Transverse colon (tissue), 4 donors: ENCODE measurements around the gene PDCD11. TPM values are rescaled to one million over a fixed set of nuclear protein-coding genes. Genes with fewer than 3 reads are reported as not detected.
"Not testable (repeated sequence)": the region's sequence is repeated elsewhere in the genome, so short reads cannot be mapped to it uniquely, and the experiment has no call there.

Source experiments
- DNase-seq: peaks from one replicate; pipeline ENCODE4 v3.0.0-alpha.2; 2019
- H3K27ac ChIP-seq, 4 donors: fragments of 200-600 bp; sonication (generic); 2 replicates each; pipeline ENCODE4 v1.5.1; 2016 to 2018; ENCODE audit warnings: inconsistent platforms in 4 of 4
- H3K27me3 ChIP-seq: fragments of 200-600 bp; sonication (generic); 2 replicates; pipeline ENCODE4 v1.5.1; 2017; ENCODE audit warnings: inconsistent platforms
- H3K36me3 ChIP-seq, 4 donors: fragments of 200-600 bp; sonication (generic); 2 replicates each; pipeline ENCODE4 v1.5.1; 2017 to 2019; ENCODE audit warnings: inconsistent platforms in 4 of 4
- H3K4me1 ChIP-seq, 4 donors: fragments of 200-600 bp; sonication (generic); 2 replicates each; pipeline ENCODE4 v1.5.1; 2017 to 2020; ENCODE audit warnings: inconsistent platforms in 4 of 4
- H3K4me3 ChIP-seq, 4 donors: fragments of 200-600 bp; sonication (generic); 1 replicate in 1 of 4; 2 replicates in 3 of 4; pipeline versions ENCODE4 v1.5.1 to v1.6.1; 2017 to 2019; ENCODE audit warnings: inconsistent platforms in 4 of 4
- H3K9me3 ChIP-seq, 2 donors: fragments of 200-600 bp; sonication (generic); 2 replicates each; pipeline ENCODE4 v1.5.1; 2017 to 2019; ENCODE audit warnings: inconsistent platforms in 2 of 2
- CTCF ChIP-seq, 5 experiments: fragments of 200-600 bp in 3 of 5; fragments of 450-650 bp in 2 of 5; sonication (generic) in 3 of 5; IDR thresholded peaks; 1 replicate in 2 of 5; 2 replicates in 3 of 5; pipeline ENCODE4 v1.5.1; 2016 to 2017; ENCODE audit warnings: antibody characterized with exemption in 5 of 5, inconsistent platforms in 3 of 5, mild to moderate bottlenecking in 2 of 5, moderate library complexity in 1 of 5
- EP300 ChIP-seq: sonication (generic); formaldehyde crosslinking; IDR thresholded peaks from one replicate; pipeline ENCODE4 v1.6.1; 2017; ENCODE audit warnings: antibody characterized with exemption, low read depth
- POLR2A ChIP-seq: fragments of 450-650 bp; IDR thresholded peaks from one replicate; pipeline ENCODE4 v1.6.1; 2016; ENCODE audit warnings: antibody characterized with exemption, mild to moderate bottlenecking, moderate library complexity
- POLR2AphosphoS5 ChIP-seq, 3 donors: sonication (generic); formaldehyde crosslinking; IDR thresholded peaks; one replicate each; pipeline ENCODE4 v1.6.1; 2016; ENCODE audit warnings: antibody characterized with exemption in 3 of 3
- WGBS, 2 donors: methylation state at CpG; one replicate each; pipeline ENCODE4 v1.1.5; 2018; ENCODE audit warnings: low coverage in 1 of 2; 5-methylcytosine and 5-hydroxymethylcytosine counted together
- in situ Hi-C, 4 donors: fragments of 200-750 bp; cut with MboI; loops; one replicate each; pipeline versions ENCODE4 v1.15.0 to v1.15.1; 2017; ENCODE audit warnings: low sequenced_read_pairs in 3 of 4, low pct_ligation_motif_present in 1 of 4, low pct_unique_long_range_greater_than_20kb in 1 of 4
- intact Hi-C: fragments of 100-400 bp; cut with DNase I; formaldehyde crosslinking; loops from one replicate; pipeline ENCODE4 v1.15.1; 2023; ENCODE audit warnings: low total_unique reads
- total RNA-seq, 4 donors: library from RNA; depleted of rRNA; stranded (reverse); fragments of >200 nt; gene quantifications; one replicate each; pipeline ENCODE4 v1.1.0, GENCODE V29; 2016

PDCD11 gene
- total RNA-seq, 4 donors from 2014 or later = 10.1 to 20.0 (median 13.3) TPM

- peaks cover 0 to 68% (median 33%) of the 10 kb centered on the region in 4 donors for H3K36me3 ChIP-seq
- no peaks in the 10 kb centered on the region for H3K27me3 ChIP-seq
- no peak overlapping the region for H3K4me3 ChIP-seq
- in situ Hi-C loops = loop anchor here in 2 of 4 donors (5.0 to 25.0 kb wide), 3 partner anchors 69 to 272 kb away; no protein-coding TSS in a partner anchor
- no peak overlapping the region for H3K27ac ChIP-seq
- intact Hi-C loops = no loop called here
- TF ChIP-seq POLR2A (no peak), CTCF (IDR thresholded peaks at IDR 0.05) (no peak), POLR2AphosphoS5 (IDR thresholded peaks at IDR 0.05) (no peak), EP300 (no peak)
- 71 to 78% methylated on average over 7 to 8 of the region's 8 CpGs for WGBS, 2 donors
- no peaks in the 10 kb centered on the region for H3K4me1 ChIP-seq
- no peaks in the 10 kb centered on the region for H3K9me3 ChIP-seq
- no peak for DNase-seq
Observed at GRCh38 chr10:103415581-103415980, 19.2 kb downstream of the PDCD11 start.

GRCh38 chr10:103416436-103417147, 20.2 kb downstream of the PDCD11 start:
- in situ Hi-C loops = loop anchor here in 2 of 4 donors (5.0 to 25.0 kb wide), 3 partner anchors 68 to 271 kb away; no protein-coding TSS in a partner anchor
- DNase-seq = peak; percentile 67
- no peak overlapping the region for H3K27ac ChIP-seq
- WGBS, 2 donors = 0 to 50% methylated on average over 1 to 8 of the region's 8 CpGs
- no peaks in the 10 kb centered on the region for H3K9me3 ChIP-seq
- no peaks in the 10 kb centered on the region for H3K4me1 ChIP-seq
- H3K27me3 ChIP-seq = no peaks in the 10 kb centered on the region
- H3K4me3 ChIP-seq = no peak overlapping the region
- TF ChIP-seq POLR2AphosphoS5 (IDR thresholded peaks at IDR 0.05) = no peak
- TF ChIP-seq CTCF (IDR thresholded peaks at IDR 0.05) = peak; percentile 49 to 65 (median 60)
- TF ChIP-seq EP300 = no peak
- no peak for TF ChIP-seq POLR2A
- intact Hi-C loops = loop anchor here (2.0 kb wide), 1 partner anchor 64 kb away; no protein-coding TSS in a partner anchor
- H3K36me3 ChIP-seq = peaks cover 0 to 58% (median 31%) of the 10 kb centered on the region in 4 donors

- peak in 1 of 5 experiments; percentile 1 for TF ChIP-seq CTCF (IDR thresholded peaks at IDR 0.05)
- peaks cover 0 to 53% (median 29%) of the 10 kb centered on the region in 4 donors for H3K36me3 ChIP-seq
- intact Hi-C loops = loop anchor here (2.0 kb wide), 1 partner anchor 64 kb away; no protein-coding TSS in a partner anchor
- WGBS, 2 donors = 90 to 92% methylated on average over 2 to 5 of the region's 5 CpGs
- in situ Hi-C loops = loop anchor here in 2 of 4 donors (5.0 to 25.0 kb wide), 3 partner anchors 68 to 270 kb away; no protein-coding TSS in a partner anchor
- H3K27me3 ChIP-seq, H3K4me1 ChIP-seq, H3K9me3 ChIP-seq, H3K27ac ChIP-seq, DNase-seq, H3K4me3 ChIP-seq: not testable (repeated sequence)
Observed at GRCh38 chr10:103417148-103417469, 20.7 kb downstream of the PDCD11 start.

- TF ChIP-seq POLR2AphosphoS5 (IDR thresholded peaks at IDR 0.05) = no peak
- no peak for TF ChIP-seq EP300
- TF ChIP-seq POLR2A = no peak
- no peak for TF ChIP-seq CTCF (IDR thresholded peaks at IDR 0.05)
- no peaks in the 10 kb centered on the region for H3K9me3 ChIP-seq
- in situ Hi-C loops (loop anchor here in 2 of 4 donors (5.0 to 25.0 kb wide), 3 partner anchors 67 to 270 kb away; no protein-coding TSS in a partner anchor), intact Hi-C loops (loop anchor here (2.0 kb wide), 1 partner anchor 63 kb away; no protein-coding TSS in a partner anchor)
- H3K27me3 ChIP-seq = no peaks in the 10 kb centered on the region
- no peak overlapping the region for H3K27ac ChIP-seq
- 90 to 96% methylated on average over 4 to 5 of the region's 5 CpGs for WGBS, 2 donors
- peaks cover 0 to 52% (median 28%) of the 10 kb centered on the region in 4 donors for H3K36me3 ChIP-seq
- H3K4me1 ChIP-seq = no peaks in the 10 kb centered on the region
- DNase-seq = no peak
- H3K4me3 ChIP-seq = no peak overlapping the region
Observed at GRCh38 chr10:103417601-103418000, 21.2 kb downstream of the PDCD11 start.
